OCI-LY1 (cell line): ENCODE data around the gene TRDMT1.

Experiments
- CTCF ChIP-seq: fragments of 200-600 bp; sonication (generic), shearing (Covaris generic); IDR thresholded peaks from 2 replicates; pipeline ENCODE4 v1.5.1; 2017; ENCODE audit warnings: mild to moderate bottlenecking, antibody characterized with exemption, low read length, moderate library complexity, mixed read lengths
- EZH2 ChIP-seq: fragments of 200-600 bp; sonication (generic), shearing (Covaris generic); IDR thresholded peaks from 2 replicates; pipeline ENCODE4 v1.8.0; 2017; ENCODE audit warnings: borderline replicate concordance, mixed run types, mild to moderate bottlenecking, antibody characterized with exemption, low read length, moderate library complexity, mixed read lengths

- TF ChIP-seq CTCF (no peak), EZH2 (no peak)
These were observed 100.1 kb downstream of the TRDMT1 start for GRCh38 chr10:17101257-17101909.
